DMS79 treated with DMSO at 0.1 percent for 48 hours (cell line): Measurements from ENCODE around the gene MRC2.
A peak's percentile ranks its signal among the peaks of the same experiment; 100 is the strongest.

Experiments used
- DNase-seq: peaks from one replicate; lab custom pipeline; 2025; lab: John Stamatoyannopoulos, UW

MRC2 gene

GRCh38 chr17:62661337-62661736, 33.9 kb downstream of the MRC2 start:
- DNase-seq = no peak

GRCh38 chr17:62662855-62663254, 35.4 kb downstream of the MRC2 start:
- DNase-seq = no peak

GRCh38 chr17:62663304-62663703, 35.8 kb downstream of the MRC2 start:
- no peak for DNase-seq

- DNase-seq = no peak
Observed at GRCh38 chr17:62664336-62665120, 37.1 kb downstream of the MRC2 start.

GRCh38 chr17:62665599-62665998, 38.1 kb downstream of the MRC2 start:
- no peak for DNase-seq

GRCh38 chr17:62666061-62666800, 38.8 kb downstream of the MRC2 start:
- DNase-seq = no peak

- DNase-seq = no peak
Observed at GRCh38 chr17:62666801-62667591, 39.5 kb downstream of the MRC2 start.

- DNase-seq = no peak
Observed at GRCh38 chr17:62668091-62668804, 40.8 kb downstream of the MRC2 start.

GRCh38 chr17:62670202-62670821, 42.8 kb downstream of the MRC2 start:
- DNase-seq = no peak

GRCh38 chr17:62671553-62671952, 44.1 kb downstream of the MRC2 start:
- peak; percentile 5 for DNase-seq

- DNase-seq = no peak
Observed at GRCh38 chr17:62672957-62673356, 45.5 kb downstream of the MRC2 start.

GRCh38 chr17:62673614-62674362, 46.3 kb downstream of the MRC2 start:
- DNase-seq = no peak

GRCh38 chr17:62674363-62674739, 46.9 kb downstream of the MRC2 start:
- no peak for DNase-seq

- no peak for DNase-seq
Observed at GRCh38 chr17:62674841-62675240, 47.4 kb downstream of the MRC2 start.

- no peak for DNase-seq
Observed at GRCh38 chr17:62675260-62675659, 47.8 kb downstream of the MRC2 start.

- no peak for DNase-seq
Observed at GRCh38 chr17:62675701-62676100, 48.2 kb downstream of the MRC2 start.

GRCh38 chr17:62676231-62676943, 48.9 kb downstream of the MRC2 start:
- DNase-seq = no peak

GRCh38 chr17:62676952-62677596, 49.6 kb downstream of the MRC2 start:
- no peak for DNase-seq

- no peak for DNase-seq
Observed at GRCh38 chr17:62678214-62678919, 50.9 kb downstream of the MRC2 start.
